ENCODE measurements around the gene FBXO11.
"Not testable (repeated sequence)": the region's sequence is repeated elsewhere in the genome, so short reads cannot be mapped to it uniquely, and the experiment has no call there.

The FBXO11 gene

GRCh38 chr2:47897883-47898731, 8.2 kb downstream of the FBXO11 start:
- no peak for DNase-seq

- DNase-seq = not testable (repeated sequence)
Measured at GRCh38 chr2:47897191-47897882, 9.0 kb downstream of the FBXO11 start.

GRCh38 chr2:47896450-47896968, 9.8 kb downstream of the FBXO11 start:
- DNase-seq = no peak

GRCh38 chr2:47893771-47894170, 12.5 kb downstream of the FBXO11 start:
- no peak for DNase-seq

GRCh38 chr2:47892338-47892730, 14.0 kb downstream of the FBXO11 start:
- DNase-seq = no peak

- peak; percentile 68 for DNase-seq
Measured at GRCh38 chr2:47891369-47892337, 14.6 kb downstream of the FBXO11 start.

GRCh38 chr2:47890711-47891368, 15.5 kb downstream of the FBXO11 start:
- DNase-seq = peak; percentile 34

- DNase-seq = no peak
Measured at GRCh38 chr2:47888581-47889280, 17.6 kb downstream of the FBXO11 start.

- DNase-seq = no peak
Measured at GRCh38 chr2:47876912-47877311, 29.4 kb downstream of the FBXO11 start.

GRCh38 chr2:47872941-47873340, 33.4 kb downstream of the FBXO11 start:
- DNase-seq = no peak

GRCh38 chr2:47870641-47871540, 35.4 kb downstream of the FBXO11 start:
- DNase-seq = no peak

GRCh38 chr2:47869859-47870595, 36.3 kb downstream of the FBXO11 start:
- no peak for DNase-seq

- DNase-seq = no peak
Measured at GRCh38 chr2:47868611-47869352, 37.5 kb downstream of the FBXO11 start.

- peak; percentile 67 for DNase-seq
Measured at GRCh38 chr2:47867205-47867604, 39.1 kb downstream of the FBXO11 start.

GRCh38 chr2:47864566-47864965, 41.7 kb downstream of the FBXO11 start:
- DNase-seq = no peak

- DNase-seq = no peak
Measured at GRCh38 chr2:47862949-47863348, 43.3 kb downstream of the FBXO11 start.

- peak; percentile 14 for DNase-seq
Measured at GRCh38 chr2:47853067-47853777, 53.1 kb downstream of the FBXO11 start.

GRCh38 chr2:47850198-47850597, 56.1 kb downstream of the FBXO11 start:
- DNase-seq = no peak
